ENCODE measurements around the gene DUOXA1. TPM values are rescaled to one million over a fixed set of nuclear protein-coding genes. Genes with fewer than 3 reads are reported as not detected.

The DUOXA1 gene
- total RNA-seq, 3 donors from 2014 or later = 0.80 to 3.3 (median 1.0) TPM

DNA sequence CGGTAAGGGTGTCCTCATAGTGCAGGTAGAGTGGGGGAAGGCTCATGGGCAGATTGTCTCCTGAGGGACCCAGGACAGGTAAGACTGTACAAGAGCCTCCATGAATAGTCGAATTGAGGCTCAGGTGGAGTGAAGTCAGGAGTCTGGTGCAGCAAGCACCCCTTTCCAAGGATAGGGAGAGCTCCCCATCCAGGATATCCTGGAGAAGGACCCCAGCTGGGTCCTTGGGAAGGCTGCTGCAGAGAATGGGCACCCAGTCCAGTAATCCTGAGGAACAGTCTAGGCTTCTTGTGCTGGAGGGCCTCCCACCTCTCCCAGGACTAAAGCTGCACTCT lies 15.0 kb downstream of the DUOXA1 start:
- no peak for TF ChIP-seq CTCF (IDR thresholded peaks at IDR 0.05)
- Histone ChIP-seq H3K27me3 (peaks cover 14 to 75% of the 10 kb centered on the region in 2 donors), H3K4me1 (peaks cover 7 to 8% of the 10 kb centered on the region in 2 donors), H3K4me3 (no peak overlapping the region), H3K27ac (no peak overlapping the region), H3K36me3 (no peaks in the 10 kb centered on the region), H3K9me3 (no peaks in the 10 kb centered on the region)
- intact Hi-C loops (cut with DNase I; ENCODE audit: low total_unique reads) = no loop called here
- no peak for DNase-seq (ENCODE audit: low spot score in 2 of 2)

DNA sequence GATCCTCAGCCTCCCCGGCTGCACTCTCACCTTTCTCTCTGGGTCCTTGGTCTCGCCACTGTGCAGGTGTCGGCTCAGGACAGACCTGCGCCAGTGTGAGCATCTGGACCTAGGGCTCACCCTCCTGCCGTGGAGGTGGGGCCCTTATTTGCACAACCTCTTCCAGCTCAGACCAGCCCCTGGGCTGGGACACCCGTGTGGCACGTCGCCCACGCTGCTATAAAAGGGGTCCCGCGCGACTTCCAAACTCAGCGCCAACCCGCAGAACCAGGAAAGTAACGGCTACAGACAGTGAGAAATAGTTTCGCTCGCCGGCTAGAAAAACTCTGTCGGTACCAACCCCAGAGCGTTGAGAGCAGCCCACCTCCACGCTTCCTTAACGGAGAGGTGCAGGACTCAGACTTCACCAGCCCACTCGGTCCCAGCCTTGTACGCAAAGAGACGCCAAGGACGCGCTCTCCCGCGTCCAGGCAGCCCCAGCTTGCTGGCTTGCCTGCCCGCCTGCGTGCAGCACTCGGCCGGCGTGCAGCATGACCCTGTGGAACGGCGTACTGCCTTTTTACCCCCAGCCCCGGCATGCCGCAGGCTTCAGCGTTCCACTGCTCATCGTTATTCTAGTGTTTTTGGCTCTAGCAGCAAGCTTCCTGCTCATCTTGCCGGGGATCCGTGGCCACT lies 15.5 kb downstream of the DUOXA1 start, which contains the start of the genes DUOX2 and DUOXA2:
Gene DUOX2 (minus strand): TSS at position 97 of the 675 bp plus-strand sequence. CDS start 761 bp downstream, outside the sequence.
Gene DUOXA2 (plus strand): TSS at position 251 of the 675 bp plus-strand sequence. CDS start 280 bp downstream, at position 531.
- Histone ChIP-seq H3K27ac (no peak within 1 kb of the TSS), H3K27me3 (peaks cover 14 to 80% of the 10 kb centered on the region in 2 donors), H3K4me1 (peaks cover 7 to 8% of the 10 kb centered on the region in 2 donors), H3K9me3 (no peaks in the 10 kb centered on the region), H3K4me3 (peak within 1 kb of the TSS in 2 of 3 donors; percentile 21 to 56), H3K36me3 (no peaks in the 10 kb centered on the region)
- intact Hi-C loops (cut with DNase I; ENCODE audit: low total_unique reads) = no loop called here
- no peak for TF ChIP-seq CTCF (IDR thresholded peaks at IDR 0.05)
- no peak for TF ChIP-seq POLR2A (IDR thresholded peaks at IDR 0.05)
- TF ChIP-seq POLR2AphosphoS5 (IDR thresholded peaks at IDR 0.05) = no peak
- no peak for DNase-seq (ENCODE audit: low spot score in 2 of 2)

GRCh38 chr15:45113380-45113990 lies 16.2 kb downstream of the DUOXA1 start:
- no peak for DNase-seq (ENCODE audit: low spot score in 2 of 2)
- Histone ChIP-seq H3K36me3 (no peaks in the 10 kb centered on the region), H3K4me1 (peaks cover 7 to 8% of the 10 kb centered on the region in 2 donors), H3K9me3 (no peaks in the 10 kb centered on the region), H3K4me3 (peak overlapping the region in 2 of 3 donors; percentile 21 to 56), H3K27ac (no peak overlapping the region), H3K27me3 (peaks cover 14 to 86% of the 10 kb centered on the region in 2 donors)
- intact Hi-C loops (cut with DNase I; ENCODE audit: low total_unique reads) = no loop called here
- TF ChIP-seq POLR2A (IDR thresholded peaks at IDR 0.05) (no peak), CTCF (IDR thresholded peaks at IDR 0.05) (no peak), POLR2AphosphoS5 (IDR thresholded peaks at IDR 0.05) (no peak)

- Histone ChIP-seq H3K27ac (no peak overlapping the region), H3K27me3 (peaks cover 14 to 86% of the 10 kb centered on the region in 2 donors), H3K9me3 (no peaks in the 10 kb centered on the region), H3K4me1 (peaks cover 7 to 8% of the 10 kb centered on the region in 2 donors), H3K36me3 (no peaks in the 10 kb centered on the region), H3K4me3 (peak overlapping the region in 2 of 3 donors; percentile 21 to 56)
- TF ChIP-seq POLR2AphosphoS5 (IDR thresholded peaks at IDR 0.05) = no peak
- TF ChIP-seq POLR2A (IDR thresholded peaks at IDR 0.05) = no peak
- no peak for TF ChIP-seq CTCF (IDR thresholded peaks at IDR 0.05)
- DNase-seq (ENCODE audit: low spot score in 2 of 2) = no peak
- intact Hi-C loops (cut with DNase I; ENCODE audit: low total_unique reads) = no loop called here
These were observed 16.9 kb downstream of the DUOXA1 start for GRCh38 chr15:45112591-45113379.

Measured in breast epithelium (tissue), 4 donors.